ENCODE results near the gene HOXC4.
A peak's percentile ranks its signal among the peaks of the same experiment; 100 is the strongest.

Gene HOXC4

DNA sequence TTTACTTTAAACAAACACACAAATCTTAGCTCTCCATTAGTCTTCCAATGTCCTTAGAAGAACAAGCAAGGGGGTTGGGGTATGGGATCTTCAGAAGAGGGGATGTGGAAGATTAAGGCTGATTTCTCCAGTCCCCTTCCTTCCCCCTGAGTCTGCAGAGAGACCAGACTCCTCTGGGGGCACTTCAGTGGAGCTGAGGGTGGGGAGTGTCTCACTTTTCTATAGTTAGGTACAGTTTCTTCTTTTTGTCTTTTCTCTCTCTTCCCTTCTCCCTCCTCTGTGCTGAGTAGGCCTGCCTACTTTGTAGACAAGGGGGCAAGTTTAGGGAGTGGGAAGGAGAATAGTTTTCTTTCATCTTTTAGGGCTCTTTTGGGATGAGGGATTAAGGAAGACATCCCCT is 2.5 kb downstream of the HOXC4 start (continued):
- TF ChIP-seq, protein P1, sequence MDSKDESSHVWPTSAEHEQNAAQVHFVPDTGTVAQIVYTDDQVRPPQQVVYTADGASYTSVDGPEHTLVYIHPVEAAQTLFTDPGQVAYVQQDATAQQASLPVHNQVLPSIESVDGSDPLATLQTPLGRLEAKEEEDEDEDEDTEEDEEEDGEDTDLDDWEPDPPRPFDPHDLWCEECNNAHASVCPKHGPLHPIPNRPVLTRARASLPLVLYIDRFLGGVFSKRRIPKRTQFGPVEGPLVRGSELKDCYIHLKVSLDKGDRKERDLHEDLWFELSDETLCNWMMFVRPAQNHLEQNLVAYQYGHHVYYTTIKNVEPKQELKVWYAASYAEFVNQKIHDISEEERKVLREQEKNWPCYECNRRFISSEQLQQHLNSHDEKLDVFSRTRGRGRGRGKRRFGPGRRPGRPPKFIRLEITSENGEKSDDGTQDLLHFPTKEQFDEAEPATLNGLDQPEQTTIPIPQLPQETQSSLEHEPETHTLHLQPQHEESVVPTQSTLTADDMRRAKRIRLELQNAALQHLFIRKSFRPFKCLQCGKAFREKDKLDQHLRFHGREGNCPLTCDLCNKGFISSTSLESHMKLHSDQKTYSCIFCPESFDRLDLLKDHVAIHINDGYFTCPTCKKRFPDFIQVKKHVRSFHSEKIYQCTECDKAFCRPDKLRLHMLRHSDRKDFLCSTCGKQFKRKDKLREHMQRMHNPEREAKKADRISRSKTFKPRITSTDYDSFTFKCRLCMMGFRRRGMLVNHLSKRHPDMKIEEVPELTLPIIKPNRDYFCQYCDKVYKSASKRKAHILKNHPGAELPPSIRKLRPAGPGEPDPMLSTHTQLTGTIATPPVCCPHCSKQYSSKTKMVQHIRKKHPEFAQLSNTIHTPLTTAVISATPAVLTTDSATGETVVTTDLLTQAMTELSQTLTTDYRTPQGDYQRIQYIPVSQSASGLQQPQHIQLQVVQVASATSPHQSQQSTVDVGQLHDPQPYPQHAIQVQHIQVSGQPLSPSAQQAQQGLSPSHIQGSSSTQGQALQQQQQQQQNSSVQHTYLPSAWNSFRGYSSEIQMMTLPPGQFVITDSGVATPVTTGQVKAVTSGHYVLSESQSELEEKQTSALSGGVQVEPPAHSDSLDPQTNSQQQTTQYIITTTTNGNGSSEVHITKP (tag by site-specific recombination; IDR thresholded peaks at IDR 0.05) = peak; percentile 86
- TF ChIP-seq, protein P2, sequence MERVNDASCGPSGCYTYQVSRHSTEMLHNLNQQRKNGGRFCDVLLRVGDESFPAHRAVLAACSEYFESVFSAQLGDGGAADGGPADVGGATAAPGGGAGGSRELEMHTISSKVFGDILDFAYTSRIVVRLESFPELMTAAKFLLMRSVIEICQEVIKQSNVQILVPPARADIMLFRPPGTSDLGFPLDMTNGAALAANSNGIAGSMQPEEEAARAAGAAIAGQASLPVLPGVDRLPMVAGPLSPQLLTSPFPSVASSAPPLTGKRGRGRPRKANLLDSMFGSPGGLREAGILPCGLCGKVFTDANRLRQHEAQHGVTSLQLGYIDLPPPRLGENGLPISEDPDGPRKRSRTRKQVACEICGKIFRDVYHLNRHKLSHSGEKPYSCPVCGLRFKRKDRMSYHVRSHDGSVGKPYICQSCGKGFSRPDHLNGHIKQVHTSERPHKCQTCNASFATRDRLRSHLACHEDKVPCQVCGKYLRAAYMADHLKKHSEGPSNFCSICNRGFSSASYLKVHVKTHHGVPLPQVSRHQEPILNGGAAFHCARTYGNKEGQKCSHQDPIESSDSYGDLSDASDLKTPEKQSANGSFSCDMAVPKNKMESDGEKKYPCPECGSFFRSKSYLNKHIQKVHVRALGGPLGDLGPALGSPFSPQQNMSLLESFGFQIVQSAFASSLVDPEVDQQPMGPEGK (tag by site-specific recombination; IDR thresholded peaks at IDR 0.05) = no peak; the same call in 1 of the 2 replicates
- no peak for TF ChIP-seq ZNF654 (tag by site-specific recombination; IDR thresholded peaks at IDR 0.05; ENCODE audit: low read depth)
- TF ChIP-seq, protein P3, sequence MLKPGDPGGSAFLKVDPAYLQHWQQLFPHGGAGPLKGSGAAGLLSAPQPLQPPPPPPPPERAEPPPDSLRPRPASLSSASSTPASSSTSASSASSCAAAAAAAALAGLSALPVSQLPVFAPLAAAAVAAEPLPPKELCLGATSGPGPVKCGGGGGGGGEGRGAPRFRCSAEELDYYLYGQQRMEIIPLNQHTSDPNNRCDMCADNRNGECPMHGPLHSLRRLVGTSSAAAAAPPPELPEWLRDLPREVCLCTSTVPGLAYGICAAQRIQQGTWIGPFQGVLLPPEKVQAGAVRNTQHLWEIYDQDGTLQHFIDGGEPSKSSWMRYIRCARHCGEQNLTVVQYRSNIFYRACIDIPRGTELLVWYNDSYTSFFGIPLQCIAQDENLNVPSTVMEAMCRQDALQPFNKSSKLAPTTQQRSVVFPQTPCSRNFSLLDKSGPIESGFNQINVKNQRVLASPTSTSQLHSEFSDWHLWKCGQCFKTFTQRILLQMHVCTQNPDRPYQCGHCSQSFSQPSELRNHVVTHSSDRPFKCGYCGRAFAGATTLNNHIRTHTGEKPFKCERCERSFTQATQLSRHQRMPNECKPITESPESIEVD (tag by site-specific recombination; IDR thresholded peaks at IDR 0.05) = no peak

DNA sequence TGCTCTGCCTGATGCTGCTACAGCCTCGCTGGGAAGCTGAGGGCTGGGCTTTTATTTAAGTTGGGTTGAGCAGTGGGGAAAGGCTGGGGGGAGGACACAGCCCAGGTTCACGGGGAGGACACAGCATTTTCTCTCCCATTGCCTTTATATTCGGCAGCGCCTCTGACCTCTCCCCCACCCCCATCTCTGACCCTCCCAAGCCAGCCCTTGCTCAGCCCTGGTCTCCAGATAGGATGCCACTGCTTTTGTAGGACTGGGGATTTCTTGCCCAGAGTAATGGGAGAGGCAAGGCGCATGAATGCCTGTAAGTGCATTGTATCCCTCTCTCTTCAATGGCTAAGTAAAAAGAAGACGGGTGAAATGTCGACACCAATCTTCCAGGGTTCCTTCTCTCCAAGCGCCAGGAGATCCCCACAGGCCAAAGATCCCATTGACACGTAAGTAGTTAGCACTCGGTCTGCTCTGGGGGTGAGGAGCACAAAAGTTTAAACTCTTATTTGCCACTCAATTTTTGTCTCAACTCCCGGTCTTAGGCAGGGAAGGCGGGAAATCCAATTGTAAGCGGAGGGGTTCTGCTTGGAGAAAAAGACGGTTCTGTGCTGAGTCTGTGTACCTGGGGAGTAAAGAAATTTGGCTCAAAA is 4.6 kb downstream of the HOXC4 start:
- no peak overlapping the region for H3K4me3 ChIP-seq (ENCODE audit: low read depth, low read length)
- H3K4me1 ChIP-seq (ENCODE audit: control insufficient read depth, insufficient read depth, low read length) = peaks cover 52% of the 10 kb centered on the region
- H3K27ac ChIP-seq (ENCODE audit: extremely low read depth, low read depth, low read length) = peak overlapping the region; percentile 86
- H3K9me3 ChIP-seq (ENCODE audit: control insufficient read depth, insufficient read depth, low read depth, low read length) = no peaks in the 10 kb centered on the region
- H3K36me3 ChIP-seq (ENCODE audit: control insufficient read depth in 2 of 2, insufficient read depth in 1 of 2, low read length in 2 of 2) = peaks cover 0 to 27% of the 10 kb centered on the region in 2 experiments; a peak in 2 of 3 replicates
- CTCF ChIA-PET = no interaction called here
- TF ChIP-seq ZNF707 (tag by site-specific recombination; IDR thresholded peaks at IDR 0.05) = no peak
- TF ChIP-seq, protein P4, sequence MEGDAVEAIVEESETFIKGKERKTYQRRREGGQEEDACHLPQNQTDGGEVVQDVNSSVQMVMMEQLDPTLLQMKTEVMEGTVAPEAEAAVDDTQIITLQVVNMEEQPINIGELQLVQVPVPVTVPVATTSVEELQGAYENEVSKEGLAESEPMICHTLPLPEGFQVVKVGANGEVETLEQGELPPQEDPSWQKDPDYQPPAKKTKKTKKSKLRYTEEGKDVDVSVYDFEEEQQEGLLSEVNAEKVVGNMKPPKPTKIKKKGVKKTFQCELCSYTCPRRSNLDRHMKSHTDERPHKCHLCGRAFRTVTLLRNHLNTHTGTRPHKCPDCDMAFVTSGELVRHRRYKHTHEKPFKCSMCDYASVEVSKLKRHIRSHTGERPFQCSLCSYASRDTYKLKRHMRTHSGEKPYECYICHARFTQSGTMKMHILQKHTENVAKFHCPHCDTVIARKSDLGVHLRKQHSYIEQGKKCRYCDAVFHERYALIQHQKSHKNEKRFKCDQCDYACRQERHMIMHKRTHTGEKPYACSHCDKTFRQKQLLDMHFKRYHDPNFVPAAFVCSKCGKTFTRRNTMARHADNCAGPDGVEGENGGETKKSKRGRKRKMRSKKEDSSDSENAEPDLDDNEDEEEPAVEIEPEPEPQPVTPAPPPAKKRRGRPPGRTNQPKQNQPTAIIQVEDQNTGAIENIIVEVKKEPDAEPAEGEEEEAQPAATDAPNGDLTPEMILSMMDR (tag by site-specific recombination; IDR thresholded peaks at IDR 0.05) = no peak
- TF ChIP-seq, protein P5, sequence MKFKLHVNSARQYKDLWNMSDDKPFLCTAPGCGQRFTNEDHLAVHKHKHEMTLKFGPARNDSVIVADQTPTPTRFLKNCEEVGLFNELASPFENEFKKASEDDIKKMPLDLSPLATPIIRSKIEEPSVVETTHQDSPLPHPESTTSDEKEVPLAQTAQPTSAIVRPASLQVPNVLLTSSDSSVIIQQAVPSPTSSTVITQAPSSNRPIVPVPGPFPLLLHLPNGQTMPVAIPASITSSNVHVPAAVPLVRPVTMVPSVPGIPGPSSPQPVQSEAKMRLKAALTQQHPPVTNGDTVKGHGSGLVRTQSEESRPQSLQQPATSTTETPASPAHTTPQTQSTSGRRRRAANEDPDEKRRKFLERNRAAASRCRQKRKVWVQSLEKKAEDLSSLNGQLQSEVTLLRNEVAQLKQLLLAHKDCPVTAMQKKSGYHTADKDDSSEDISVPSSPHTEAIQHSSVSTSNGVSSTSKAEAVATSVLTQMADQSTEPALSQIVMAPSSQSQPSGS (tag by site-specific recombination; IDR thresholded peaks at IDR 0.05; ENCODE audit: low read depth) = no peak
- no peak; the same call in 1 of the 2 replicates for TF ChIP-seq PRDM1 (tag by site-specific recombination; IDR thresholded peaks at IDR 0.05)
- TF ChIP-seq ZNF555 (tag by site-specific recombination; conservative IDR thresholded peaks at IDR 0.05) = no peak
- TF ChIP-seq ZNF658 (tag by site-specific recombination; IDR thresholded peaks at IDR 0.05) = no peak
- TF ChIP-seq REPIN1 (tag by site-specific recombination; IDR thresholded peaks at IDR 0.05; ENCODE audit: low read depth) = no peak
- TF ChIP-seq MZF1 (tag by site-specific recombination; IDR thresholded peaks at IDR 0.05; ENCODE audit: borderline replicate concordance) = peak; percentile 20; the same call in 1 of the 2 replicates
- POLR2A ChIA-PET = interaction anchor here (0.8 kb wide), 1 partner anchor 25 kb away, joined by 3 read pairs; the partner anchor contains the start of gene HOXC5

Data from HEK293 (cell line).